Naive thymus-derived CD8-positive, alpha-beta T cell (primary cell): ENCODE results near the gene KBTBD3. TPM values are rescaled to one million over a fixed set of nuclear protein-coding genes. Genes with fewer than 3 reads are reported as not detected.
A peak's percentile ranks its signal among the peaks of the same experiment; 100 is the strongest.
"Not testable (repeated sequence)": the region's sequence is repeated elsewhere in the genome, so short reads cannot be mapped to it uniquely, and the experiment has no call there.

Source experiments
- ATAC-seq, 2 donors: fragments of 150-1000 bp; cut with Tn5 transposase in 1 of 2; sonication (Bioruptor Pico), chemical (Tn5 transposase) in 1 of 2; 1 replicate in 1 of 2; 2 replicates in 1 of 2; pipeline ENCODE4 v1.10.0; 2021; ENCODE audit warnings: mild to moderate bottlenecking in 2 of 2, moderate library complexity in 2 of 2
- POLR2A ChIA-PET: fragments of 350-600 bp; sonication (Branson Sonifier 250); formaldehyde crosslinking; loops from one replicate; lab custom pipeline; 2021; ENCODE audit warnings: antibody characterized with exemption; lab: Charles Lee
- DNase-seq, 10 donors: peaks; one replicate each; pipeline versions ENCODE4 v3.0.0 to v3.0.0-alpha.2; 2020 to 2022
- H3K27ac Mint-ChIP-seq, 10 donors: one replicate each; pipeline ENCODE4 v1.8.0; 2020 to 2022; ENCODE audit warnings: mild to moderate bottlenecking in 10 of 10, mixed read lengths in 10 of 10, moderate library complexity in 4 of 10, inconsistent platforms in 1 of 10
- H3K27me3 Mint-ChIP-seq, 5 donors: one replicate each; pipeline ENCODE4 v1.8.0; 2021 to 2022; ENCODE audit warnings: mixed read lengths in 5 of 5
- H3K36me3 Mint-ChIP-seq, 3 donors: one replicate each; pipeline ENCODE4 v1.8.0; 2020 to 2022; ENCODE audit warnings: mixed read lengths in 3 of 3, mild to moderate bottlenecking in 2 of 3, inconsistent platforms in 1 of 3
- H3K4me1 Mint-ChIP-seq, 4 donors: one replicate each; pipeline ENCODE4 v1.8.0; 2021 to 2022; ENCODE audit warnings: mixed read lengths in 4 of 4
- H3K4me3 Mint-ChIP-seq, 10 donors: one replicate each; pipeline ENCODE4 v1.8.0; 2020 to 2022; ENCODE audit warnings: mild to moderate bottlenecking in 10 of 10, mixed read lengths in 10 of 10, moderate library complexity in 6 of 10, inconsistent platforms in 1 of 10
- H3K9me3 Mint-ChIP-seq, 9 donors: one replicate each; pipeline ENCODE4 v1.8.0; 2020 to 2022; ENCODE audit warnings: mixed read lengths in 9 of 9, mild to moderate bottlenecking in 3 of 9, inconsistent platforms in 1 of 9, moderate library complexity in 1 of 9
- polyA plus RNA-seq, 3 donors: library from polyadenylated mRNA; unstranded; fragments of 300-500 nt; fragmentation: Illumina TruSeq; gene quantifications; one replicate each; pipeline ENCODE4 v1.2.3, GENCODE V29; 2021
- total RNA-seq, 8 experiments: library from RNA in 2 of 8; stranded (reverse) in 2 of 8; gene quantifications; one replicate each; pipeline ENCODE4 v1.2.3 and lab custom pipeline; 2021 to 2026

KBTBD3 gene
- total and polyA plus RNA-seq, 5 experiments from 2014 or later = 5.1 to 17.5 (median 10.5) TPM

DNA sequence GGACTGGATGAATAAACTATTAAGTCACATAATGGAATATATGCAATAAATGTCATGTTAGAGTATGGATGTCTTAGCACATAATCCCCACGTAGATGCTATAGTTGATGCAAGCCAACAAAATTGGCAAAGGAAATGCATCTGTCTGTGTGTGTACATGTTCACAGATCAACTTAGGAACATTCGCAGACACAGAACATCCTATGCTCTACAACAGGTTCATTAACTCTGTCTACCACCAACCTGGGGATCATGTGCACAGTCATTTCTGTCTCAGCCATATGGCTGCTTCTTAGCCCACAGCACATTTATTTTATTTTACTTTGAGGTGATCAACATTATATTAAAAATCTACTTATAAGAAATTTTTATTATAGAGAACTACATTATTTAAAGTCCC lies 60.1 kb downstream of the KBTBD3 start:
- no peak for ATAC-seq
- Mint-ChIP-seq H3K27me3 (no peaks in the 10 kb centered on the region), H3K4me3 (no peak overlapping the region), H3K36me3 (peaks cover 0 to 20% (median 11%) of the 10 kb centered on the region in 3 donors), H3K27ac (no peak overlapping the region), H3K9me3 (no peaks in the 10 kb centered on the region), H3K4me1 (peaks cover 31 to 83% (median 73%) of the 10 kb centered on the region in 4 donors)
- no peak for DNase-seq
- POLR2A ChIA-PET = no interaction called here

DNA sequence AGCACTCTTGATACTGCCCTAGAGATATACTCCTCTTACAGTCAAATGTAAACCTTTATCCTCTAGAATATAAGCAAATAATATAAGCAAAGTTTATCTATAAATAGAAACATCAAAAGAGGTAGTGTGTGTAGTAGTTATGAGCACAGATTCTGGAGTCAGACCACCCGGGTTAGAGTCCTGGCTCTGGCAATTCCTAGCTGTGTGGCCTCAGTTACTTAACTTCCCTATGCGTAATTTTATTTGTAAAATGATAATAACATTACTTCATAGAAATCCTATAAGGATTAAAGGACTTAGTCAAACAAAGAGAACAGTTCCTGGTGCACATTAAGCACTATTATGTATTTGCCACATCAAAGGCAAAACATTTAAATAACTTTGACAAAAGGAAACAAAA lies 62.1 kb downstream of the KBTBD3 start:
- no peaks in the 10 kb centered on the region for H3K27me3 Mint-ChIP-seq
- POLR2A ChIA-PET = no interaction called here
- H3K4me3 Mint-ChIP-seq = no peak overlapping the region
- no peak overlapping the region for H3K27ac Mint-ChIP-seq
- no peak for ATAC-seq
- DNase-seq = no peak
- H3K36me3 Mint-ChIP-seq = peaks cover 13 to 32% (median 25%) of the 10 kb centered on the region in 3 donors
- H3K9me3 Mint-ChIP-seq = peaks cover 0 to 9% (median 0%) of the 10 kb centered on the region in 9 donors
- H3K4me1 Mint-ChIP-seq = peaks cover 36 to 75% (median 67%) of the 10 kb centered on the region in 4 donors

DNA sequence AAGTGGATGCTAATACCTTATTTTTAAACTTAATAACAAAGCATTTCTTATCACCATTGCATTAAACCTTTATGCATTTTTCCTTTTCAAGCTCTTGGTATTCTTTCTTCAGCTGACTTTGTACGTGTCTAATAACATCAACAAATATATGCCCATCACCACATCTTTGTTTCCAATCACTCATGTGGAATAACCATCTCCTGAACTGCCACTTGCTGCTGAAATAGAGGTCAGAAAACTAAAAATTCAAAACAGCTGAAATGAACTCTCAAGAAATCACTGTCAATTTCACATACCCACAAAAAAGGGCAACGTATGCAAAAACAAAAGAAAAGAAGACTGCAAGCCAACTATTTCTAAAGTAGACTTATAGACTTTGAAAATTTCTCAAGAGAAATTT lies 62.5 kb downstream of the KBTBD3 start:
- DNase-seq (no peak), ATAC-seq (no peak)
- Mint-ChIP-seq H3K9me3 (peaks cover 0 to 14% (median 0%) of the 10 kb centered on the region in 9 donors), H3K27me3 (no peaks in the 10 kb centered on the region), H3K27ac (no peak overlapping the region), H3K4me1 (peaks cover 34 to 72% (median 67%) of the 10 kb centered on the region in 4 donors), H3K36me3 (peaks cover 18 to 36% (median 28%) of the 10 kb centered on the region in 3 donors), H3K4me3 (no peak overlapping the region)
- POLR2A ChIA-PET = no interaction called here

DNA sequence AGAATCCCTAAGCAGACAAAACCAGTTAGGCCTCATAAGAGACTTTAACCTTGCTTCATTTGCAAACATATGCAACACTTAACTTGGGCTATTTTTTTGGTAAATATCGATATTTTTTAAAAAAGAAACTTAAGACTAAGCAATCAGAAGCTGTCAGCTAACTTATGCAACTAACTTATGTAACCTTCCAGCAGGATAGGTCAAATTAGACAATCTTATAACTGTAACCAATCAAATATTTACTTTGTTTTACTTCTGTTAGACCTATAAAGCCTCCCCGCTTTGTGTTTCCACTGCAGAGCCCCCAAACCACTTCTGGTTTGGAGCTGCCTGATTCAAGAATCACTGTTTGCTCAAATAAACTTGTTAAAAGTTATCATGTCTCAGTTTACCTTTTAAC lies 63.1 kb downstream of the KBTBD3 start:
- ATAC-seq (no peak), DNase-seq (no peak)
- Mint-ChIP-seq H3K36me3 (peaks cover 20 to 38% (median 34%) of the 10 kb centered on the region in 3 donors), H3K27me3 (no peaks in the 10 kb centered on the region), H3K4me3 (no peak overlapping the region), H3K9me3 (peaks cover 0 to 17% (median 0%) of the 10 kb centered on the region in 9 donors), H3K4me1 (peaks cover 30 to 69% (median 65%) of the 10 kb centered on the region in 4 donors), H3K27ac (peak overlapping the region in 1 of 10 donors; percentile 4)
- POLR2A ChIA-PET = no interaction called here

DNA sequence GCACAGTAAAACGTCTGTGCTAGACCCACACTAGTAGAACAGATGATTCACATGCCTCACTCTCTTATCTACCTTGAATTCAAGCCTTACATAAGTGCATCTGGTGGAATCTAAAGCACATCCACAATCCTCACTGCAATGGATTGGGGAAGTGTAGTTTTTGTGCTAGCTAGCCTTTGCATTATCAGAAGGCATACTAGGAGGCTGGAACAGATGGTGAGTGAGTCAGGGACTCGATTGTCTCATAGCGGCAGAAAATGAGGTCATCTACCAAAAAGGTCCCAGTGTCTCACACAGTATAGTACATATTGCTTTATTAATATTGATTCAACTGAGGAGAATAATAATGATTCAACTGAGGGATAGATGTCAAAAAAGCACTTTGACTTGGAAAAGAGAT lies 64.4 kb downstream of the KBTBD3 start:
- Mint-ChIP-seq H3K4me3 (no peak overlapping the region), H3K27me3 (no peaks in the 10 kb centered on the region), H3K27ac (no peak overlapping the region), H3K36me3 (peaks cover 24 to 49% (median 45%) of the 10 kb centered on the region in 3 donors), H3K4me1 (peaks cover 27 to 67% (median 62%) of the 10 kb centered on the region in 4 donors), H3K9me3 (peaks cover 0 to 17% (median 0%) of the 10 kb centered on the region in 9 donors)
- POLR2A ChIA-PET = no interaction called here
- DNase-seq (no peak), ATAC-seq (no peak)

DNA sequence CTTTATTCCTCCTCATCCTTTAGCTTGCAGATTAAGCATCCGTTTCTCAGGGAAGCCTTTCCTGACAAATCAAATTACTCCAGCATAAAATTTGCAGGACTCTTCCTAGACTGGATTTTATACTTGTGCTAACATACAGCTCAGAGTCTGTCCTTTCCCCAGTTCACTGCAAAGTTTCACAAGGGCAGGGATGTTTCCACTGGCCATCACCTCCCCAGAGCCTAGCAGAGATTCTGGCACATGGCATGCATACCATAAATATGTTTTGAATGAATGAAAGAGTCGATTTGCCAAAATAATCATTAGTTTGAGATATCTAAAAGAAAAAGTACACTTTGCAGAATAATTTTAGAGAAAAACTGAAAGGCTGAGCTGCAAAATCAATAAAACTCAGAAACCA lies 65.7 kb downstream of the KBTBD3 start:
- peaks cover 26 to 59% (median 56%) of the 10 kb centered on the region in 4 donors for H3K4me1 Mint-ChIP-seq
- DNase-seq (no peak), ATAC-seq (no peak)
- H3K36me3 Mint-ChIP-seq = peaks cover 32 to 61% (median 58%) of the 10 kb centered on the region in 3 donors
- H3K9me3 Mint-ChIP-seq = peaks cover 0 to 17% (median 5%) of the 10 kb centered on the region in 9 donors
- H3K4me3 Mint-ChIP-seq = peak overlapping the region in 1 of 10 donors; percentile 2
- no peaks in the 10 kb centered on the region for H3K27me3 Mint-ChIP-seq
- no peak overlapping the region for H3K27ac Mint-ChIP-seq
- POLR2A ChIA-PET = no interaction called here

DNA sequence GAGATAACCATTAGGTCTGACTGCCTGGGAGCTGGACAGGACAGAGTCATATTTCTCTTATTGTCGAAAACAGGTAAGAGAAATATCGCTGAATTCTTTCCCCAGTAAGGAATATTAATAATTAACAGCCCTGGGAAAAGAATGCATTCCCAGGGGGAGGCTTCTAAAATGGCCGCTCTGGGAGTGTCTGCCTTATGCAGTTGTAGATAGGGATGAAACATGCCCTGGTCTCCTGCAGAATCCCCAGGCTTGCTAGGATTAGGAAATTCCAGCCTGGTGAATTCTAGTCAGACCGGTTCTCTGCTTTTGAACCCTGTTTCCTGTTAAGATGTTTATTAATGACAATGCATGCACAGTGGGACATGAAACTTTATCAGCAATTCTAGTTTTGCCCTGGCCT lies 74.1 kb downstream of the KBTBD3 start:
- POLR2A ChIA-PET, DNase-seq, H3K27me3 Mint-ChIP-seq, ATAC-seq, H3K4me3 Mint-ChIP-seq, H3K27ac Mint-ChIP-seq: not testable (repeated sequence)
- Mint-ChIP-seq H3K36me3 (peaks cover 65 to 90% (median 78%) of the 10 kb centered on the region in 3 donors), H3K9me3 (peaks cover 0 to 51% (median 38%) of the 10 kb centered on the region in 9 donors), H3K4me1 (peaks cover 10 to 22% (median 16%) of the 10 kb centered on the region in 4 donors)

DNA sequence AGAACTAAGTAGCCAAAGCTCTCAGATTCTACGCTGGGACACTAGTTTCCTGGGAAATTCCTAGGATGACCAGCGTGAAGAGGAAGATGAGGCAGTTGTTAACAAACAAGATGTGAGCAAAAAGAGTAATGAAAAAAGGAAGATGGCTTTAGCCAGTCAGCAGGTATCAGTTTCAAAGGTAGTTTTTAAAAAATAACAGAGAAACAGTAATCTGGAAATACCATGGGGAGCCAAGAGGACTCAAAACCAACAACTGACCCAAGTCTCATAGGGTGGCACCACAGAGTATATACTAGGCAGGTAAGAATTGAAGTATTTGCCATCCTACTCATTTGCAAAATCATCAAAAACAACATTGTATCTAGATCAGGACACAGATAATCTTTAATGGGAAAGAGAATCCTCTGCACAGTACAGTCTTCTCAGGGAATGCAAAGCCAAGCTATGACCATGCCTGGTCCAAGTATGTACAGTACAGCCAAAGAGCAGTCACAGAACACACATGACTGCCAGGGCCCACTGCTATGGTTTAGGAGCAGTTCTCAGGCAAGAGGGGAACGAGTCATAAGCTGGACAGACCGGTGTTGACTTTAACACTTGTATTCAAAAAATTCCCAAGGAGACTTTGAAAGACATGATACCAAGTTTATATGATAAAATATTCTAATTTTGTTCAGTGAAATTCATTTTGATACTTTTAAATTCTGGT lies 75.7 kb downstream of the KBTBD3 start:
- H3K27ac Mint-ChIP-seq = no peak overlapping the region
- ATAC-seq (no peak), DNase-seq (no peak)
- H3K4me1 Mint-ChIP-seq = peaks cover 15 to 25% (median 18%) of the 10 kb centered on the region in 4 donors
- no peaks in the 10 kb centered on the region for H3K27me3 Mint-ChIP-seq
- no peak overlapping the region for H3K4me3 Mint-ChIP-seq
- POLR2A ChIA-PET = no interaction called here
- peaks cover 63 to 90% (median 73%) of the 10 kb centered on the region in 3 donors for H3K36me3 Mint-ChIP-seq
- H3K9me3 Mint-ChIP-seq = peaks cover 0 to 50% (median 41%) of the 10 kb centered on the region in 9 donors

Other genes with a start within 250 kb of the KBTBD3 start
- gene MSANTD4, start 55.1 kb downstream of the KBTBD3 start, total RNA-seq = 10 to 100 TPM; 16.8 to 18.3 TPM
- 1 to 10 TPM; 4.1 to 6.2 (median 5.1) TPM for gene MSANTD4, start 55.1 kb downstream of the KBTBD3 start, polyA plus RNA-seq
- gene AASDHPPT, start 315 bp upstream of the KBTBD3 start, total RNA-seq = 10 to 100 TPM; 28.0 to 29.6 TPM
- 10 to 100 TPM; 35.5 to 48.6 (median 45.8) TPM for gene AASDHPPT, start 315 bp upstream of the KBTBD3 start, polyA plus RNA-seq